CD4-positive, alpha-beta T cell treated with Interferon alpha-2 for 1 hour (primary cell): ENCODE data around the gene NUAK1.

Source experiments
- DNase-seq, 2 donors: peaks; one replicate each; pipeline ENCODE4 v3.0.0-alpha.2; 2020 to 2022

Gene NUAK1

GRCh38 chr12:106080791-106081170, 58.0 kb downstream of the NUAK1 start:
- DNase-seq = no peak

DNA sequence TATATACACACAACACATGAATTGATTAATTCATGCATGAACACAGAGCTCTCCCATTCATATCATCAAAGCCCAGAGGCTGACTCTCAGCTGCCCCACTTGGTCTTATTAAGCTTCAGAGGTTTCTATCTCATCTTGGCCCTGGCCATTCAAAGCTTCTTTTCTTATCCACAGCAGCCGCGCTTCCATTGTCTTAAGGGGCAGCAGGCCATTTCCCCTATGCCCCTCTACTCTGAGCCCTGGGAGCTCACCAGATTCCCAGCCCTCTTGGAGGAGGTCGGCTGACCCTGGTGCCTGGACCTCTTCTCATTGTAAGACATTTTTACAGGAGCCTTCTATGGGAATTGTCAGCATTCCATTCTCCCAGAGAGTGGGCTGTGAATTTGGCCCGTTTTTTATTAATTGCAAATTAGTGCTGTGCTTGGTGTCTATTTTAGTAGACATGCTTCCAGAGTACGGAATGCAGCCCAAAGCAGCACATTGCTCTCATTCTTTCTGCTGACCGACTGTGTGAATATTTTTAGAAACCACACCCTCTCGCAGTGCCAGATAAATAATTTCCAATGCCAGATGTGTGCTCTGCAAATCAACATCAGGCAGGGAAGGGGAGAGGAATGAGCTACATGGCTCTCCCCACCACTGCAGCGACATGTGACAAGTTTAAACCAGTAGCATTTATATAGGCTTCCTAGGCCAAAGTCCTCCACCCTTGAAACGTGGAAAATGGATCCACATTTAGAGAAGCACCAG, 58.5 kb downstream of the NUAK1 start:
- no peak for DNase-seq

GRCh38 chr12:106079148-106079738, 59.5 kb downstream of the NUAK1 start:
- DNase-seq = no peak

DNA sequence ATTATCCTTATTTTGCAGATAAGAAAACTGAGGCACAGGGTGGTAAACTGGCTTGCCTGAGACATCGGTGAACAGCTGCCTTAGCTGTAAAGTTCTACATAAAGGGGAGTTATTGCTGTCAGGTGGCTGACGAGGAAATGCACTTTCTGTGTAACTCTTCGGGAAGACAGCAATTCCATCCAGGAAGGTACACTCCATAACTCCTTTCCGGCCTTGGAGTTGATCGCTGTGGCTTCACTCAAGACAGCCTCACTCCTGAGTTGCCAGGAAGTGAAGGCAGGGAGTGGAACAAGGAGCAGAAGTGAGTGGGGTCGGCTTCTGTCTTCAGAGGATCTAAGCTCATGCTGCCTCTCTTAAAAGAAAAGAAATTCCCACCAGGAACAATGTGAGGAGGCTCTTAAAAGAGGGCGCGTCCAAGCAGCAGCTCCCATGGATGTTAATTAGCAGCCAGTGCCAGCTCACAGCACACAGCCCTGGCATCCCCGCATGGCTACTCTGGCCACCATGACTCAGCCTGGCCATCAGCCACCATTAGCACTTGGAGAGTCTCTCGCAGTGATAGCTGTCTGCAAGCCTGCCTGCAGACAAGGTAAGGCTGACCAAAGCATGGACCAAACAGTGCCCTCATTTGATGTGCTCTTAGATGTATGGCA, 60.3 kb downstream of the NUAK1 start:
- DNase-seq = no peak

DNA sequence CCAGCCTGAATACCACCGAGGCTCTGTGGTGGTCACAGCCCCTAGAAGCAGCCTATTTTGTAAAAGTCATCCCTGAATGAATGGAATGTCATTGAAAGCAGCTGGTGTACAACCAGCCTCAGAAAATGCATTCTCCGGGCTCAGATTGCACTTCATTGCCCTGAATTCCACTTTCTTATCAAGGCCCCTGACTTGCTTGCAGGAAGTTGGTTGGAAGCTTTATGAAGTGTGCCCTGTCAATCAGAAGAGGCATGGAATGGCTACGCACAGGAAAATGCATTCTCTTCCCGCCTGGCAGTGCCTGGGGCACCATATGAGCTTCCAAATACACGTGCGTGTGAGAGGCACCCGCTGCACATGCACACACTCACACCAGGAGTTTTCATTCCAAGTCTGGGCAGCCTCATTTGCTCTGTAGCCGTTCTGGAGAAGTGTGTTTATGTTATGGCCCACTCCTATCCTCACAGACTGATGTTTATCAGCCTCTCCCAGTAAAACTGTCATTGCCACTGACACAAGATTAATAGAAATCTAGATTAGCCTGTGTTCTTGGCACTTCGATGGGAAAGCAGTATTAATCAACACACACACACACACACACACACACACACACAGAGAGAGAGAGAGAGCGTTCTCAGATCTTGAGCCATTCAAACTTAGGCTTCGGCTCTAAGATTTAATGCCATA, 63.9 kb downstream of the NUAK1 start:
- DNase-seq = no peak

DNA sequence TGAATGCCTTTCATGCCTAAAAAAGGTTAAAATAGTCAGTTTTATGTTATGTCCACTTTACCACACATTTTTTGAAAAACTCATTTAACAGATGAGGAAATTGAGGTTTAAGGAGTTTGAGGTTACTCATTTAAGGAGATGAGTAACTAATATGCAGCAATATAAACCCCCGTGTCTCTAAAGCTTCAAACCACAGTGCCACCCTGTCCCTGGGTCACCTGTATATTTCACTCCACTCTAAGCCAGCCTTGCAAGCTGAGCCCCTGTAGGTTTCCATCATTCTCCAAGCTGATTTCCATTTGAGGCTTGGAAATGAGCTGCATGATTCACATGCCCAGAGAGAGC, 64.4 kb downstream of the NUAK1 start:
- no peak for DNase-seq

DNA sequence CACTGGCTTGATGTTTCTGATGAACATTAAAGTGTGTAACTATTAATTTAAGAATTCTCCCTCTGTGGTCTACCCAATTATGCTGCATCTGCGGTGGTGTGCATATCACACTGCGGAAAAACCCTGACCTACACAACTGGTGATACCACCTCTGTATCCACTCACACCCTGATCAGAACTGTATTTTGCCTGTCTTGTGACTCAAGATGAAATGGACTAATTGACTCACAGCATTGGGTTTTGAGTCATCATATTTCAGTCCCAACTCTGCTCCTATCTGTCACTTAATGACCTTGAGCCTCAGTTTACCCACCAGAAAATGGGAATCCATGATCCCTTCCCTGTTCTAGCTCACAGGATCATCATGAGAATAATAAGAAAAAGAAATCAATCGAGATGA, 65.6 kb downstream of the NUAK1 start:
- DNase-seq = no peak

GRCh38 chr12:106072751-106073150, 66.0 kb downstream of the NUAK1 start:
- DNase-seq = no peak

DNA sequence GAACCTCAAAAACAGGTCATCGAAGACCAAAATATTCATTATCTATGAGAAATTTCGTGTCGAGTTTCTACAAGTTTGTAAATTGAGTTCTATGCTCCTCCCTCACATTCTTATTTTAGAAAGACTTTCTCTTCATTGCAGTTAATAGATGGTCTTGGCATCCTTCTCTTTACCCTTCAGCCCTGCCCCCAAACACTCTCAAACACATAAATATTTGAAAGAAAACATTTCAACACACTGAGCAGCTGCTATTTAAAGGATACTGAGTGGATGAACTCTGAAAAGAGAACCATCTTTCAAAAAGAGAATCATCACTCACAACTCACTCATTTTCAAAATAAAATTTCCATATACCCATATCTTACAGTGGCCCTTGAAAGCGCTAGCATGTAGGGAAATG, 67.1 kb downstream of the NUAK1 start:
- DNase-seq = no peak

DNA sequence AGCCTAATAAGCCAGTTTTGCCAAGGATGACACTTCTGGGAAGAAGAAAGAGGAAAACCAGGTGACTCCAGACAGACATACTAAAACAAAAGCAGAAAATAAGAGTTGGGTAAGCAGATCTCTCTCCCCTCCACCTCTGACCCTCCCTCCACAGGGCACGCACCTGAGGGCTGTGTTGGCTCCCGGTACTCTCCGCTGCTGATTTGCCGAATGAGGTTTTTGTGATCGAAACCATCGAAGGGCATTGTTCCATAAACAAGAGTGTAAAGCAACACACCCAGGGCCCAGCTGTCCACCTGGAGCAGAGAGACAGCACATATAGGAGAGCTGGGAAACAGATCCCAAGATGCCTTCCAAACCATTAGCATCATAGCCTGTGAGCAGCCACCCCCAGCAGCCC, 68.1 kb downstream of the NUAK1 start:
- no peak for DNase-seq

DNA sequence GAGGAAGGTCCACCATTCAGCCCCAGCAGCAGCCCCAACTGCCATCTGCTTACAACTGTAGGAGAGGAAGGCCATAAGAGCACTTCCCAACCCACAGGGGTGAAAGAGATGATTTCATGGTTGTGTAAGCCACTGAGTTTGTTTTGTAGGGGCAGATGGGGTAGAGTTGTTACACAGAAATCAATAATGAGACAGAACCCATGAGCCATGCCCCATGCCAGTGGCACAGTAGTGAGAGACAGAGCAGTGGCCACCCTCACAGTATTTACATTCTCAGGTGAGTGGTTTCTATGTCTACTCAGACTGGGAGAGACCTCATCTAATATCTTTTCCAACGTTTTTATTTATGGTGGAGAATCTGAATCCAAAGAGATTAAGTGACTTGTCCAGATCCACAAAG, 68.6 kb downstream of the NUAK1 start:
- DNase-seq = no peak

DNA sequence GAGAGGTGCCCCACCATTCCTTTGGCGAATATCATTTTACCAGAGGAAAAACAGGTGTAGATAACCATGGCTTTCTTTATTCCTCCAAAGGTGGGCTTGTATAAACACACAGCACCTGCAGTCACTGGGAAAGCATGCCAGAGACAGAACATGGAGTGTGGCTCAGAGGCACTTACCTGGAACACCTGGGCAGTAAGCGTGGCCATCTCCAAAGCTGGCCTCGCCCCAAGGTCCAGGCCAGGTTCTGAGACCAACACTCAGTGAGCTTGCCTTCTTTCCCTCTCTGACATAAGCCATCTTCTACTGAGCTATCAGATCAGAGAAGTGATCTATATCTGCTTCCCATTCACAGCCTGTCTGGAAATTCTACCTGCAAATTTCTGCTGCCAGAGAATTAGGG, 70.5 kb downstream of the NUAK1 start:
- DNase-seq = no peak

DNA sequence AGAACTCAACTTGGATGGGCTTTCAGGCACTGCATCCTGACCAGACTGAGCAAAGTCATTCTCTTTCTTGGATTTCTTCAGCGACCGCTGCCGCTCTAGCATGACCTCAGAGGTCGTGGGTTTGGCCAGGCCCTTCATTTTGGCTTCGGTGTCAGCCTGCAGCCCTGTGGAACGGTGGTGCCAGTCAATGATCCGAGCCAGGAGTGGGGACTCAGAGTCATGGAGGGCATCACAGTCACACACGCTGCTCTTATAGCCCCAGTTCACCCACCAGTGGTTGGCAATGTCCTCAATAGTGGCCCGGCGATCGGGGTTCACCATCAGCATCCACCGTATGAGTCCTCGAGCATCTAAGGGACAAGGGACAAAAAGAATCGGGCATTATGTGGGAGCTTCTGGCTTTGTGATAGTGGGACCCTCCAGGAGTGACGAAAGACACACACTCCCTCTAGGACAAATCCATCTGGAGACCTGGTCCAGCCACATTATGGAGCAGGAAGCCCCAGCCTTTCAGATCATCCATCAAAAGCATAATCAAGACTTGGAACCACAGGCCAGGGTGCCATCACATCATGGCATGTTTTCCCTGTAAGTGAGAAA, 71.0 kb downstream of the NUAK1 start:
- DNase-seq = no peak

- no peak for DNase-seq
Observed at GRCh38 chr12:106066726-106067325, 71.9 kb downstream of the NUAK1 start.

DNA sequence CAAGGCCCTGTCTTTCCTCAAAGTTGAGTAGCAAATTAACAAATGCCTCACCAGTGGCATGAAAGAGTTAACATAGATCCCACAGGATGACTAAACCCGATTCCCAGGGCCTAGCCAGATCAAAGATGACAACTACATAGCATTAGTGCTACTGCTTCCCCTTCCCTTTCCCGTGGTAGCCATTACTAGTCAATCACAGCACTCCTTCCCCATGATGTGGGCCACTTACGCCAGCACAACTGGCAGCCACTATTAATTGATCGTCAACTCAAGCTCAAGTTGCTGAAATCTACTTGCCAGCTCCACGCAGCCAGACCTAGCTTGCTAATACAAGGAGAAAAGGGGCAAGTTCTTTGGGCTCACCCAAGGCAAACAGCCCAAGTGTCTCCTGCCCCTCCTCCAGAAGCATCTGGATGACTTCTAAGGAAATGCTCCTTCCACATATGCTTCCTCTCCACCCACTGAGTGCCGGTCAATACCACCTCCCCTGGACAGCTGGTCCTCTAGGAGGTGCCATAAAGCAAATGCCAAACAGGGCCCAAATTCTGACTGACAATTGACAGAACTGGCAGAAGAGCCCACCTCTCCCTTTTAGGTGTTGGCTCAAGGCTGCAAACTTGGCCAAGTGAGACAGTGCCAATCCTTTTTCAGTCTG, 72.6 kb downstream of the NUAK1 start:
- no peak for DNase-seq

- no peak for DNase-seq
Observed at GRCh38 chr12:106065506-106065905, 73.2 kb downstream of the NUAK1 start.

DNA sequence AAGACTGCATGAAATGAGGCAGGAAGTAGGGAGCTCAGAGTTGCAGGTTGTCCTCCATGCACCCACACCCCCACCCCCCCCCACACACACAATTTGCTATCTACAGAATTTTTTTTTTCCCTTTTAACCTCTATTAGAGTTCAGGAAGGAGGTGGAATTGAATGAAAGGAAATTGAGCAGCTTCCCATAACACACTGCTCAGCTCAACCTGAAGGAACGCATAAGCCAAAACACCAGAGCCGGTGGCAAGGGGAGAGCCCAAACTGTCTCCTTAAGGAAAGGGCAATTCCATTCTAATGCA, 74.1 kb downstream of the NUAK1 start:
- no peak for DNase-seq

GRCh38 chr12:106063826-106064720, 74.7 kb downstream of the NUAK1 start:
- no peak for DNase-seq

GRCh38 chr12:106062693-106063092, 76.1 kb downstream of the NUAK1 start:
- no peak for DNase-seq

DNA sequence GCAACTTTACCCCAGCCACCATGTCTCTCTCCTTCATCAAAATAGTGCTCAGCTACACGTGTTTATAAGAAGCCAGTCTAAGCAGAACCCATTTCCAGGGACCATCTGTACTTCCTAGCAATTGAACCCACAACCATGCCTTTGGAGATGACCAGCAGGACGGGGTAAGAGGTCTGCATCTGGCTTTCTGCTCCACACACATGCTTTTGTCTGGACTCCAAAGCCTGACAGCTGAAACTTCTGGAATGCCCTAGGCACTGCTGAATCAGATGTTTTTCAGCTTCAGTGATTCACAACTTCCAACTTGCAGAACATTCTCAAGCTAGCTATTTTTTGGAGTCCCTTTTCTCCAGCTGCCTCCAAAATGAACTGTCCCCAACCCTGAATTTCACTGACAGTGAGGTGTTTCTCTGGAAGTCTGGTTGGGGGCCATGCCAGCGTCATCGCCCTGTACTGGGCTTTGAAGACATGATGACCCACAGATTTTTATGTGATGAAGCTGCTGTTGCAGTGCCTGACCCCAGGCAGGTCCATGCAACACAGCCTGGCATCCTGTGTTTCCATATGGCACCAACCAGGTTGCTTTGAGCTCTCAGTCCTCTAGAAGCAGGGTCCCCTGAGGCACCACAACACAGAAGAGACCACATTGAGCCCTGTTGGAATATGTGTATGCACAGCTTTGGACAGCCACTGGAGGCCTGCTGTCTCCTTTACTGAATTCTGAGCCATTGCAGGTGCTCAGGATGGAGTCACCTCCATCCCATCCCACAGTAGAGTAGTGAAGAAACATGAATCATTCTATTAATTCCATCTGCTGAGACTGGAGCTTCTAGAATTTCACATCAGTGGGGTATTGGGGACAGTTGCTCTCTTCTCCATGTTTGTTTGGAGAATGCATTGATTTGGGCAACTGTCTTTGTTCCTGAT, 80.2 kb downstream of the NUAK1 start:
- no peak for DNase-seq

DNA sequence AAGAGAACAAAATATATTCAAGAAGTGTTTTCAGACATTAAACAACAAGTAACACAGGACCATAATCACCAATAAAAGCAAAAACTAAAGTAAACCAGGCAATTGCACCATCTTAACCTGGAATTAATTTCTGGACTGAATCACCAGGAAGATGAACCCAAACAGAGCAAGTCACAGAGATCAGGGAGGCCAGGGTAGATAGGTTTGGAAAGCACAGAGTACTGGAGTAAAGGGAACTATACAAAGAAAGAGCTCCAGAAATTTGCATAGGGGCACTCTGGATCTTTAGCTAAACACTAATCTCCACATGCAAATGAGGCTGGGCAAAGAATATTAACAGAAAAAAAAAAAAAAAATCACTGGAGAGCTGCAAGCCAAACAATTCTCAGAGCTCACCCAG, 84.7 kb downstream of the NUAK1 start:
- no peak for DNase-seq
